GM18868 (cell line): Measurements from ENCODE around the gene TTLL12.

Source experiments
- ATAC-seq: cut with Tn5 transposase; IDR thresholded peaks from one replicate; pipeline ENCODE4 v1.9.1; 2021; ENCODE audit warnings: mild to moderate bottlenecking, moderate library complexity; ENCODE audit not compliant: unreplicated experiment

TTLL12 gene

GRCh38 chr22:43200555-43200954 lies 13.6 kb upstream of the TTLL12 start:
- no peak for ATAC-seq

- no peak for ATAC-seq
Observed at GRCh38 chr22:43200031-43200430, 13.1 kb upstream of the TTLL12 start.

DNA sequence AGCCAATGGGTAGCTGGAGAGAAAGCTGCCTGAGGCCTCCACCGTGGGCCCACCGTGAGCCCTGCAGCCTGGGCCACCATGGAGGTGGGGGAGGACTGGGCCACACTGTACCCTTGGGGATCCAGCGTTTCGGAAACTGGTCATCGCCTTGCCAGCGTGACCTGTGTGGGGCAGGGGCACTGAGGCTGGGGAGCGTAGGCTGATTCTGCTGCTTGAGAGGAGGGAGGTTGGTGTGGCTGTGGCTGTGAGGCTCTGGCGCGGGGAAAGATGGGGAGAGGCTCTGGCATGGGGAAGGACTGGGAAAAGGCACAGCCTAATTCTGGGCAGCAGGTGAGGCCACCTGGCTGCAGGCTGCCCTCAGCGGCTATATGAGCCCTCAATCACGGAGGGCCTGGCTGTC lies 12.6 kb upstream of the TTLL12 start:
- ATAC-seq, result no peak

DNA sequence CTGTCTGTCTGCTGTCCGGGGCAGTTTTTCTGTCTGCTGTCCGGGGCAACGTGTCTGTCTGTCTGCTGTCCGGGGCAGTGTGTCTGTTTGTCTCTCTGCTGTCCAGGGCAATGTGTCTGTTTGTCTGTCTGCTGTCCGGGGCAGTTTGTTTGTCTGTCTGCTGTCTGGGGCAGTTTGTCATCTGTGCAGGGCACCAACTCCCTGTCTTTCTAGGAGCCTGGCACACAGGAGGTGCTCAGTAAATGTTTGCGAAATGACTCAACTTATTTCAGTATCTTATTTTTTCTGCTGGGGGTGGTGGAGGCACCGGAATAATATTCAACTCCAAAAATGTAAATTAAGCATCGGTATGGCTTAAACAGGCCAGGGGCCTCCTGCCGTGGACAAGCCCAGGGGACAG lies 12.0 kb upstream of the TTLL12 start:
- no peak for ATAC-seq

DNA sequence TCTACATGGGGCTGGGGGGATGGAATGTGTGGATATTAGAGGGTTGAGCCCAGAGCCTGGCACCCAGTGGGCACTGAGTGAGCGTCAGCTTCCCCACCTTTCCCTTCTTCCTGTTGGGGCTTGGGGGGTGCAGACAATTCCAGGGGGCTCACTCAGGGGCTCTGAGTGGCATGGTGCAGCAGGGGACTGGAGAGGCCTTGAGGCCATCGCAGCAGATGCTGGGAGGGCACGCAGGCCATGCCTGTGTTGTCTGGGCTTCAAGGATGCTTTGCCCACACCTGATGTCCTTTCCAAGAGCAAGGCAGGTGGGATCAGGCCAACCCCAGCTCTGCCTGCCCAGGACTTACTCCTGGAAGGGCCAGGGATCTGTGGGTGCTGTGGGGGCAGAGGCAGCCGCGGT lies 11.2 kb upstream of the TTLL12 start:
- ATAC-seq, result no peak

GRCh38 chr22:43197271-43197941 lies 10.5 kb upstream of the TTLL12 start:
- no peak for ATAC-seq

DNA sequence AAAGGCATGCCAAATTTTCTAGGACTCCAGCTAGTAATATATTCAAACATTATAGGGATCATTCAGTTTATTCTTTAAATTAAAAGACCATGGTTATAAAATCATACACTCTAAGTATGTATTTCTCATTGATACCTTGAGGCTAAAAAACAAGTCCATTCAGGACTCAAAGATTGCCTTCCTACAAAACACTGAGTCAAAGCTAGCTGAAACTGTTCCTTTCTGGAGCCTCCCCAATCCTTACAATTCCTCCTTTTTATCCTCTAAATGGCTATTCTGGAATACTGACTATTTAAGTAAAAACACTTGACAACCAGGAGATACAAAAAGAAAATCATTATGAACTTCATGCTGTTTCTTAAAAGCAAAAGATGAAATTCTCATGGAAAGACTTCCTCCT lies 4.9 kb upstream of the TTLL12 start:
- ATAC-seq, result no peak

- no peak for ATAC-seq
Observed at GRCh38 chr22:43188829-43189545, 2.1 kb upstream of the TTLL12 start.

- peak; percentile 84 for ATAC-seq
Observed at GRCh38 chr22:43187171-43188099, 501 bp upstream of the TTLL12 start.

GRCh38 chr22:43185860-43186261 lies 1.1 kb downstream of the TTLL12 start:
- ATAC-seq, result no peak

DNA sequence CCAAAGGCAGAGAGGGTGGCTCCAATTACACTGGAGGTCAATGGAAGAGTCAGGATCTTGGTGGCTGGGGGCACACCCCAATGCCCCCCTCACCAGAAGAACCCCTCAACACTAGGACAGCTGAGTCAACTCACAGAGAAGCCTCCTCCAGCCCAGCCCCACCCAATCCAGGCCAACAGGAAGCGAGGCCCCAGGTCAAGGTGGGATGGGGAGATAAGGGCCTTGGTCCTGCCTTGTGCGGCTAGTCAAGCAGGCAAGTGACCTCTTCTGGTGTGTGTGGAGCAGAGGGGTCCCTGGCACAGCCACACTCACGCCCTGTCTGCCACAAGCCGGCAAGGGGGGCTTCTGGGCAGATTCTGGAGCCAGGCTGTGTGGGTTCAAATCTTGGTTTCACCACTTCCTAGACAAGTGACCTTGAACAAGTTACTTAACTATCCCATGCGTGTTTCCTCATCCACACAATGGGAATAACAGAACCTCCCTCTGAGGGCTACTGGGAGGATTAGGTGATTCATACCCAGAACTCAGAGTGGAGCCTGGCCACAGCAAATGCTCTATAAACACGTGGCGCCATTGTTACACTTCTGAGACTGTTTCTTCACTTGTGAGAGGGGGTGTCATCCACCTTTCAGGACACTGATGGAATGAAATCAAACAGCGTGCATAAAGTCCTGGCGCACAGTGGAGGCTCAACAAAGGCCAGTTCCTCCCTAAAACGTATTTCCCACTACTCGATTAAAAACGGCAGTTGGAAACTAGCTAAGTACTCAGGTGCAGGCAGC lies 3.2 kb downstream of the TTLL12 start:
- no peak for ATAC-seq

DNA sequence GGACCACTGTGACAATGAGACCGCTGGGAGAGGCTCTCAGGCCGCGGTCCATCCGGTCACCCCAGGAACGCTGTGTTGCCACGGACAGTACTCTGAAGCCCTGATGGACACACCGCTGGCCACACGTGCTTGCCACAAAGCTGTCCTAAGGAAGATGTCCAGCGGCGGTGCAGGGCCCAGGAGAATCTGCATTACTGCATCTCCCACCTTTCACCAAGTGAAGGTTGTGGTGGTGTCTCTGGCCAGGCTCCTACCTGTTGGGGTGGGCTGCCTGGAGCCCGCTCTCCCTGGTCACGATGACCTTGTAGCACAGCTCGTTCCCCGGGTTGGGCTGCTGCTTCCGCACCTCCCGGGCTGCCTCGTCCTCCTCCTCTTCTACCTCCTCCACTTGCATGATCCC lies 4.2 kb downstream of the TTLL12 start:
- no peak for ATAC-seq

GRCh38 chr22:43182118-43182517 lies 4.8 kb downstream of the TTLL12 start:
- ATAC-seq, result no peak

DNA sequence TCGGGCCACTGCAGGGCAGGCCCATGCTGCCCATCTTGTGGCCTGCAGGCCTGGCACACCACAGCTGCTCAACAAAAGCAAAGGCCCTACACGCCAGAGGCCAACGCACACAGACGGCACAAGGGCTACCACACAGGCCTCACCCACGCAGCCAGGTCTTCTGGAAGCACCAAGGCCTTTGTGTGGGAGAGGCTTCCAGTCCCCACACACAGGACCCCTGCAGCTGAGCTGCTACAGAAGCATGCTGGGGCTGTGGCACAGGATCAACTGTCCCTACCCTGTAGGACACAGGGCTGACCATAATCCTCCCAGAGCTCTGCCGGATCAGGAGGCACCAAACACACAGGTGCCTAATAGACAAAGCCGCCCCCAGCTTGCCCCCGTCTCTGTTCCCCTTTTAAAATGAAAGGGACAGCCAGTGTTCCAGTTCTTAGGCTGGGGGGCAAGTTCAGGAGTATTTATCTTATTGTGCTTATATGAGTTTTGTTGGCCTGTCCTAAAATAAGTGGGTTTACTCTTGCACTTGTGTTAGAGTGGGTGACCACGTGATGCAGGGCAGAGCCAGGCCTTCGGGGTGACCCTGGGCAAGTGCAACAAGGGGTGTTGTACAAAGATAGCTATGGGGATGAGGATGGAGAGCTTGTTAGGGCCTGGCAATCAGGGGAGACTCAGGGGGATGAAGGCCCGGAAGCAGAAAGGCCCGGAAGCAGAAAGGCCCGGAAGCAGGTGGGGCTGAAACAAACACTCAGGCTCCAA lies 5.4 kb downstream of the TTLL12 start:
- ATAC-seq, result no peak

GRCh38 chr22:43180670-43181069 lies 6.3 kb downstream of the TTLL12 start:
- no peak for ATAC-seq

GRCh38 chr22:43179911-43180195 lies 7.1 kb downstream of the TTLL12 start:
- no peak for ATAC-seq

- no peak for ATAC-seq
Observed at GRCh38 chr22:43179146-43179910, 7.6 kb downstream of the TTLL12 start.

GRCh38 chr22:43177479-43177878 lies 9.5 kb downstream of the TTLL12 start:
- ATAC-seq, result no peak

- ATAC-seq, result no peak
Observed at GRCh38 chr22:43176090-43176489, 10.8 kb downstream of the TTLL12 start.
